ENCODE results near the gene GNGT1.

GNGT1 gene

DNA sequence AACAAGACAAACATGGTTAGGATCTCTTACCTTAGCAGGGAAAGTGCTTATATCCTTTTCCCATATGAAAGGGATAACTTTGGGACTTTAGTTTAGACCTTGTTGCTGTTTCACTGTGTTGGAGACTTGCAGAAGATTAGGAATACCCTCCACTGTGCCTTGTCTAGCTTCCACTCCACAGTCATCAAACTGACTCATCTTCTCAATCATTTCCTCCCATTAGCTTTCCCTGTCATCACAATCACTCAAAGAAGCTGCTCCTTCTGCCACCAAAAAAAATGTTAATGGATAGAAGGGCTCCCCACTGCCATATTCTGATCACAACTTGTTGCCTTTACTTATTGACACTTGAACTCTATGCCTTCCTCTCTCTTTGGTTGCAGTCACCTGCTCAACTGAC lies 31.9 kb downstream of the GNGT1 start:
- no peak for DNase-seq

DNA sequence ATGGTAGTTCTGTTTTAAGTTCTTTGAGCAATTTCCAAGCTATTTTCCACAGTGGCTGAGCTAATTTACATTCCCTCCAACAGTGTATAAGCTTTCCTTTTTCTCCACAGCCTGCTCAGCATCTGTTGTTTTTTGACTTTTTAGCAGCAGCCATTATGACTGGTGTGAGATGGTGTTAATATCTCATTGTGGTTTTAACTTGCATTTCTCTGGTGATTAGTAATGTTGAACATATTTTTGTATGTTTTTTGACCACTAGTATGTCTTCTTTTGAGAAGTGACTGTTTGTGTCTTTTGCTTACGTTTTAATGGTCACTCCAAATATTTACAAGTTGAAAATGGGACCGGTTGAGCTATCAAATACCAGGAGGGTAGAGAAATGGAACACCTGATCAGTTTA lies 35.6 kb downstream of the GNGT1 start:
- no peak for DNase-seq

DNA sequence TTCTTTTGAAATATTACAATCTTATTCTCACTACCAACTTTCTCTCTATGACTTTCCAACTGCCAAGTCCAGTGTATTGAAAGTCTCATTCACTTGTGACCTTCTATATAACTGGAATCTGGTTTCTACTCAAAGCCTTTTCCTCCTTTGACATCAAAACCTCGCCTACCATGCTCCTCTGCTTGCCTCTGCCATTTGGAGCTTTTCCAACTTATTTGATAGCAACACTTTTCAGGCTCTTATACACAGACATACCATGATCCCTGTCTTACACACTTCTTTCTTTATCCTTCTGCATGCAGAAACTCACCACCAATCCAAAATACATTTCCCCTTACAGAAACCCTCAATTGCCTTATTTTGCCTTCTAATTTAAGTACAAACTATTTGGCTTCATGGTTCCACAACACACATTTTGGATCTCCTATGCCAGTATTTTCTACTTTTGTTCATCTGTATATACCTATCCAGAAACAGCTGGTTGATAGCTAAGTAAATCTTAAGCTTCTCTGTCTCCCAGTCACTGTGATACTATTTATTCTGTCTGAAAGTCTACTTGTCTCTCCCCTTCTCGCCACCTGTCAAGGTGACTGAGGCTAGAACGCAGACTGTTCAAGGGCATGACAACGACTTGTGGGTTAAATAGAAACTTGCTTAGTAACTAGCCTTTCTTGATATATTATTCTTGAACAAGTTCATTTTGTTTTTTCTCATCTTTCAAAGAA lies 37.6 kb downstream of the GNGT1 start:
- no peak for DNase-seq

DNA sequence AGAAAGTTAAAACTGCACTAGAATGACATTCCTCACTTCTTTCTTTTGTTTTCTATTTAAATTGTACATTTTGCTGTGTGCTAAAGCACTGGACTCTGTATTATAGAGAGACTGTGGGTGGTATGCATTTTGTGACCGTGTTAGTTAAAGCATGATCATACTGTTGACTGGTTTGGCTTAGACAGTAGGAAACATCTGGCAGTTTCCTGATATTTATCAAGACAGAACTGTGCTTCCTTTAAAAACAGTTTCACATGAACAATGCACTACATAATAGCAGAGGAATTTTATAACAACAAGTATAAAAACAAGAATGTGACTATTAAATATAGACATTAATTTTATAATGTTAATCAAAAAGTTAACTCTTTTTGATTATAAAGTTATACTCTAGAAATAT lies 38.3 kb downstream of the GNGT1 start:
- DNase-seq: no peak

DNA sequence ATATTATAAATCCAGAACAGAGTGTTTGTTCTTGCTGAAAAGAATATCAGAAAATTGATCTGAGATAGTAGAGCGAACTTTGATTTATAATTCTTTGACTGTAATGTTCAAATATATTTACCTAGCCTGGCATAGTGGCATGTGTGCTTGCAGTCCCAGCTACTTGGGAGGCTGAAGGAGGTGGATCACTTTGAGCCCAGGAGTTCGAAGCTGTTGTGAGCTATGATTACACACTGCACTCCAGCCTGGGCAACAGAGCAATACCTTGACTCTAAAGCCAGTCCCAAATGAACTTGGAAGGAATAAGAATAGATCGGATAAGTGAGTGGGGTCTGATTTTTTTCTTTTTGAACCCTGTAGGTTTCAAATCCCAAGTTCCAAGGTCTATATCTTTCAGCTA lies 38.7 kb downstream of the GNGT1 start:
- no peak for DNase-seq

DNA sequence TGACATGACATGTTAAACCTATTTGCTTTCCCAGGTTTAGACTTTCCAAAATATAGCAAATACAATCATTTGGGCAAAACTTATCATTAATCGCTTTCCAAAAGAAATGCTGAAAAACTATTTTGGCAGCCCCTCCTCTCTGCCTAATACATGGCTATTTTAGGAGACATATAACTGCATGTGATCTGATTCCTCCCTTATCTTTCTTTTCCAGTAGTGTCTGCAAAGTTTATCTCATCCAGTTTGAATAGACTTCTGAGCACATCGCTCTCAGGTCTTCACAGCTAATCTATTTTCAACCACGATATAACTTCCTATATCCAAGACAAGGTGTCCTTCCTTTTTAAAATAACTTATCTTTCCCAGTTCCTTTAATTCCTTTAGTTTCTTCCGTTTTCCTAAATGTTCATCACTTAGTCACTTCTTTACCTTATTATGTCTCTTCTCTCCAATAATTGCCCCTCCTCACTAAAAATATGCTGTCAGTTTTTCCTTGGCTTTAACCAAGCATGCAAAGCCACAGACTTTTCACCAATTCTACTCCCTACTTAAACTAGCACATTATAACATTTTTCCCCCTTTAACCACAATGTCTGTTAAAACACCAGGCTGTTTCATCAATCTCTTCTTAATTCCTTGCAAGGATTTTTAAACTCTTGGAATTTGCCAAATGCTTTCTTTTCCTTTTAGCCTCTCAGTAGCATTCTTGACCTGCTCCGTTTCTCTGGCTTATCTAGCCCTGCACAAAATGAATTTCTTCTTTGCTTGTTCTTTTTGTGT lies 39.6 kb downstream of the GNGT1 start:
- DNase-seq: no peak

DNA sequence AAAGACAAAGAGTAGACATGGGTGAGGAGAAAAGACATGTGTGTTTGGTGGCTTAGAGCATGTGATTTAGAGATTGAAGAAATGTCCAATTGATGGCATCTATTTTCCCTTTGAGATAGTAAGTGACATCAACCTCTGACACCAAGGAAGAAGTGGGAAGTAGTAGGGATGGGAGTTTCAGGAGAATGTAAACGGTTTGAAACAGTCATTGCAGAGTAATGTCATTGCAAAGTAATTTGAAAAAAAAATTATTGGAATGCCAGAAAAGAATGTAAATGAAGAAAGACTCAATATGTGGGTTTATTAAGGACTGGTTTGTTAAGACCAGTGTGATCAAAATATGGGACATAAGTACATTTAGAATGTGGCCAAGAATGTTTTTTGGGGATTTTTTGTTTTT lies 41.7 kb downstream of the GNGT1 start:
- no peak for DNase-seq

DNA sequence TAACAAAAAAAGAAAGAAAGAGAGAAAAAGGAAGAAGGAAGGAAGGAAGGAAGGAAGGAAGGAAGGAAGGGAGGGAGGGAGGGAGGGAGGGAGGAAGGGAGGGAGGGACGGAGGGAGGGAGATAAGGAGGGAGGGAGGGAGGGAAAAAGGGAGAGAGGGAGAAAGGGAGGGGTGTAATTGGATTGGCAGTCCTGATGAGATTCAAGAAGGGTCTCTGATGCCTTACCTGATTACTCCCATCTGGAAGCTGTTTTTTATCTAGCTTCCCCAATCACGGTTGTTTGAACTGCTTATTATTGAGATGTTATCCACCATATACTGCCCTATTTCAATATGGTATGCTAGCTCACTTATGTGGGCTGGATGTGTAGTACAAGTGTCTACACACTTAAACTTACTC lies 42.5 kb downstream of the GNGT1 start:
- DNase-seq: no peak

DNA sequence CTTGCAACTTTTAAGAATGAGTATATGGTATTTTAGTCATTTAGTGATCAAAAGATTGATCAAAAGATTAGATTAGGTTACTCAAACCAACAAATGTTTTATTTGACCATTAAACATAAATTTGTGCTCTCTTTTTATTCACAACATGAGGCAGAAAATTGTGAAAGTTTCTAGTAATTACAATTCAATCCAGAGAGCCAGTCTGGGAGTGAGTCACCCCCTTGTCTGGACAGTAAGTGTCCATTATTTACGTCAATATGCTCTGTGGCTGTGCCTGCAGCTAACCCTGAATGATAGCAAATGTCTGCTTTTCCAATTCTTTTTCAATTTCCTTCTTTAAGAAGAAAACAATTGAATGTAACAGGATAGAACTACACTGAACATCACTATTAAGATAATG lies 43.1 kb downstream of the GNGT1 start:
- DNase-seq: no peak

DNA sequence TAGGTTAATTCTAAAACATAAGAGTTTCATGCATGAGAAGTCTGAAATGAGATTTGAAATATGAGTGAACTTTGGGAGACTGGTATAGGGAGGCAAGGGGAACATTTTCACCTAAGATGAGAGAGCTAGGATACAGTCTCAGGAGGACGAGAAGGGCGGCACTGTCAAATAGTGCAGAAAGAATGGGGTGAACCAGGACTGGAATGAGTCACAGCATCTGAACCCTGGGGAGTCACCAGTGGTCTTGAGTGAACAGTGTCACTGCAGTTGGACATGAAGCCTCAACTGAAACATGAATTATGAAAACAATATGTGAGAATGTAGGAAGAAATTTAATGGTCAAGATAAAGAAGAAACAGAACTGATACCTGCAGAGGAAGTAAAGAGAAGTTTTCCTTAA lies 48.9 kb downstream of the GNGT1 start:
- DNase-seq: no peak

DNA sequence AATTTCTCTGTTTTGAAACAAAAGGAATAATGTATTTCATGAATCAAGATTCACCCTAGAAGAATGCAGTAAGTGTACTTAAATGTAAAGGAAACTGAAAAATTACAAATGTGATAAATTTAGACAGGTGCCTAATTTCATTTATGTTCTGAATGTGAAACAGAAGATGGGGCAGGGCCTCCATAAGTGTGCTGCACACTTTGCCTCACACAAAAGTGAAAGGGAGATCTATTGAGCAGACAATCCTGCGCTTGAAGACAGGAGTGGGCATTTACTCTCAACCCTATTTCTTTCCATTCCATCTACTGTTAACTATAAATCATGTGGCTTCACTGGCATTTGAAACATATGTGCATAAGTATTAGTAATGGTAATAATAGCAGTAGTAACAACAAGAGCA lies 51.4 kb downstream of the GNGT1 start:
- no peak for DNase-seq

DNA sequence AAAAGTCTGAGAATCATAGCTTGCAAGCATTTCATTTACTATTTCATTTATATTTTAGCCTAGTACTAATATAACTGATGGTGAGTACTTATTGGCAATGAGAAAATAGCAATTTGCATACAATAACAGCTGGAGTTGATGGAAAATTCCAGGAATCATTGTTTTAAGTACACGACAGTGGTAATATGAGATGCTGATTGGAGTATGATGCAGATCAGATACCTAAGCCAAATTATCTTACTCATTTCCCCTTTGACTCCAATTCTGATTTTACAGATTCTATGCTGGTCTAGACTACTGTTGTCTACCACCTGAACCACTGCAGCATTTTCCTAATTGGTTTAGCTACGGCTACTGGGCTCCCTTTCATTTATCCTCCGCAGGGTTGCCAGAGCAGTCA lies 51.8 kb downstream of the GNGT1 start:
- DNase-seq: no peak

DNA sequence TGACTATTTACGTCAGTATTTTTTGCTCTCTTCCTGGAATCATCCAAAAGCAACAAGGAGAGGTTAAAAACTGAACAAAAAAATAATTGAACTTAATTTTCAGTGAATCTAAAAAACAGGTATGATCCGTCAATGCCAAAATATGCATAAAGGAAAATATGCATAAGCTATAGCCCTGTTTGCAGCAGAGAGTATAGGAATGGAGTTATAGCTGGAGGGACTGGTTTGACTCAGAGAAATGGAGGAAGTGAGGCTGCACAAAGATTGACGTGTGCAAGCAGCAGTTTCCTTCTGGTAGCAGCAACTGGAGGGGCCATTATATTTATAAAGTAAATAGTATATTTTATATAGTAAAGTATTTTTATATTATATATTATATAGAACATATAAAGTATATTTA lies 52.3 kb downstream of the GNGT1 start:
- DNase-seq: no peak
